Skin epidermis (tissue), 12 donors: Measurements from ENCODE around the gene NDST4.

Experiments used
- H3K27ac ChIP-seq, 21 experiments: fragments of 200-600 bp; sonication (generic) in 11 of 21; one replicate each; pipeline ENCODE4 v1.5.0; 2020; ENCODE audit warnings: mild to moderate bottlenecking in 3 of 21, inconsistent platforms in 2 of 21, moderate library complexity in 2 of 21
- H3K4me3 ChIP-seq, 7 experiments: fragments of 200-600 bp; sonication (generic) in 2 of 7; one replicate each; pipeline ENCODE4 v1.5.0; 2020; ENCODE audit warnings: inconsistent platforms in 2 of 7, mild to moderate bottlenecking in 2 of 7, moderate library complexity in 1 of 7

NDST4 gene

DNA sequence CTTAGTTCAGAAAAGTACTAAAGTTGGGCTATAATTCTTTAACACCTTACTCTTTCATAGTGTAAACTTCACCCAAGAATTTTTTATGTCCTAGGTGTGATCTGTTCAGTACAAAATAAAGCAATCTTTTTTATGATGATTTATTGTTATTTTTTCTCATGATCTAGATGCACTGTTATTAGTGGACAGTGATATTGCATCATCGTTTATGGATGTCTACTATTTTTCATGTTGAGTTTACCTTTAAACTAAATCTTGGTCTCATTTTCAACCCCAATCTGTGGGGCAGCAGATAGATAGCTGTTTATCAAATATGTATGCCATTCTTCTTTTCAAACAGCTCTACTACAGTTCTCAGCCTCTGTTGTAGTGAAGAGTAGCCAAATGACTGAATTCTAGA, 299.5 kb downstream of the NDST4 start:
- no peak overlapping the region for H3K4me3 ChIP-seq

GRCh38 chr4:114811564-114812301, 301.7 kb downstream of the NDST4 start:
- H3K4me3 ChIP-seq = no peak overlapping the region
- H3K27ac ChIP-seq = no peak overlapping the region

More for the DNA sequence above, 299.5 kb downstream of the NDST4 start:
- no peak overlapping the region for H3K27ac ChIP-seq

- Histone ChIP-seq H3K27ac (no peak overlapping the region), H3K4me3 (no peak overlapping the region)
These were observed 305.5 kb downstream of the NDST4 start for GRCh38 chr4:114807759-114808404.

GRCh38 chr4:114807357-114807756, 306.1 kb downstream of the NDST4 start:
- Histone ChIP-seq H3K27ac (no peak overlapping the region), H3K4me3 (no peak overlapping the region)

DNA sequence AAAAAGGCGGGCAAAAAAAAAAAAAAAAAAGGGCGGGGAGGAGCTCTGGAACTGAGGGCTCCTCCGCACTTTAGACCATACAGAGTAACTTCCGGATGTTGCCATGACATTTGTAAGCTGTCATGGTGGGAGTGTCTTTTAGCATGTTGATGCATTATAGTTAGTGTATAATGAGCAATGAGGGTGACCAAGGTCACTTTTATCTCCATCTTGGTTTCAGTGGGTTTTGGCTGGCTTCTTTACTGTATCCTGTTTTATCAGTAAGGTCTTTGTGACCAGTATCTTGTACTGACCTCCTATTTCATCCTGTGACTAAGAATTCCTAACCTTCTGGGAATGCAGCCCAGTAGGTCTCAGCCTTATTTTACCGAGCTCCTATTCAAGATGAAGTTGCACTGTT, 321.4 kb downstream of the NDST4 start:
- Histone ChIP-seq H3K4me3 (no peak overlapping the region), H3K27ac (no peak overlapping the region)

- H3K27ac ChIP-seq = no peak overlapping the region
- no peak overlapping the region for H3K4me3 ChIP-seq
These were observed 327.9 kb downstream of the NDST4 start for GRCh38 chr4:114785570-114785969.

DNA sequence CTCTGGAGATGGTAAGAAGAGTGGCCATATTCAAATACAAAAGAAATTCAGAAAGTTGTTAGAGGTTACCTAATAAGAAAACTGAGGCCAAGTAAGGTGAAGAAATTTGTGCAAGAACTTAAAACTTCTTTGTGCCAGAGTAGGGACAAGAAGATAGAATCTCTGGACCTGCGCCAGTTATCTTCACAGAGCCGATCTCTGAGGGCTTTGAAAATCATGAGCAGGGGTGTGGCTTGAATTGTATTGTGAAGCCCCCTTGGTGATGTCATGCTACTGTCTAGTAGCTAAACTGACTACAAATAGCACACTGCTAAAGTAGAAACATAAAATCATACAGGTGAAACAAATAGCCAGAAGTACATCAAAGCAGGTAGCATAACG, 330.2 kb downstream of the NDST4 start:
- Histone ChIP-seq H3K27ac (no peak overlapping the region), H3K4me3 (no peak overlapping the region)

- Histone ChIP-seq H3K27ac (no peak overlapping the region), H3K4me3 (no peak overlapping the region)
These were observed 330.8 kb downstream of the NDST4 start for GRCh38 chr4:114782415-114783214.

DNA sequence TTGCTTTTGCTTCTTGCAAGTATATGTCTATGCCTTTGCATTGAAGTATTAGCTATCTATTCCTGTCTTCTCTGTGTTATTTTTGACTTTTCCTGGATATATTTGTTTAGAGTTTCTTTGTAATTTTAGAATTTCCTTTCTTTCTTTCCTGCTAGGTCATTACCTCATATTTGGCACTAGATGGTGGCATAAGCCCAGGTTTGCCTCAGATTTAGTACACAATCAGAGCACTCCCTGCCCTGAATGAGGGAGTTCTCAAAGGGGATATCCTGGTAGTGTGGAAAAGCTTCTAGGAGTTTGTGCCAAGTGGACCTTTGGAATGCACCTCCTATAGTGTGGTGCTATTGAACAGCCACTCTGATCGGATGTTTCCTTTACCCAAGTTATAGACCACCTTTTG, 333.2 kb downstream of the NDST4 start:
- Histone ChIP-seq H3K27ac (no peak overlapping the region), H3K4me3 (no peak overlapping the region)
